OCI-LY1 (cell line): ENCODE results near the gene PGBD5.

Experiments used
- EZH2 ChIP-seq: fragments of 200-600 bp; sonication (generic), shearing (Covaris generic); IDR thresholded peaks from 2 replicates; pipeline ENCODE4 v1.8.0; 2017; ENCODE audit warnings: borderline replicate concordance, mixed run types, mild to moderate bottlenecking, antibody characterized with exemption, low read length, moderate library complexity, mixed read lengths
- TF ChIP-seq, protein P1 (sequence below): fragments of 200-600 bp; sonication (generic), shearing (Covaris generic); IDR thresholded peaks from 2 replicates; pipeline ENCODE4 v1.5.1; 2017; ENCODE audit warnings: mild to moderate bottlenecking, antibody characterized with exemption, low read length, moderate library complexity, mixed read lengths

DNA sequence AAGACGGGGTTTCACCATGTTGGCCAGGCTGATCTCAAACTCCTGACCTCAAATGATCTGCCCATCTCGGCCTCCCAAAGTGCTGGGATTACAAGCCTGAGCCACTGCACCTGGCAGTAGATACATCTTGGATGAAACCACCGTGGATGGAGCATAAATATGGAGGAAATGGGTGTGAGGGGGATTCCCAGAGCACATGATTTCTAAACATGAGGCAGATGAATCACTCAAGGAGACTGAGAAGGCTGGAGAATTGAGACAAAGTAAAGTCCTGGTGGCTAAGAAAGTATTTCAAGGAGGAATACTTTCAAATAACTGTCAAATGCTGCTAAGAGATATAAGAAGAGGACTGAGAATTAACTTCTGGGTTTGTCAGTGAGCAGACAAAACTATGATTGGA is 5.4 kb upstream of the PGBD5 start:
- TF ChIP-seq, protein P1, sequence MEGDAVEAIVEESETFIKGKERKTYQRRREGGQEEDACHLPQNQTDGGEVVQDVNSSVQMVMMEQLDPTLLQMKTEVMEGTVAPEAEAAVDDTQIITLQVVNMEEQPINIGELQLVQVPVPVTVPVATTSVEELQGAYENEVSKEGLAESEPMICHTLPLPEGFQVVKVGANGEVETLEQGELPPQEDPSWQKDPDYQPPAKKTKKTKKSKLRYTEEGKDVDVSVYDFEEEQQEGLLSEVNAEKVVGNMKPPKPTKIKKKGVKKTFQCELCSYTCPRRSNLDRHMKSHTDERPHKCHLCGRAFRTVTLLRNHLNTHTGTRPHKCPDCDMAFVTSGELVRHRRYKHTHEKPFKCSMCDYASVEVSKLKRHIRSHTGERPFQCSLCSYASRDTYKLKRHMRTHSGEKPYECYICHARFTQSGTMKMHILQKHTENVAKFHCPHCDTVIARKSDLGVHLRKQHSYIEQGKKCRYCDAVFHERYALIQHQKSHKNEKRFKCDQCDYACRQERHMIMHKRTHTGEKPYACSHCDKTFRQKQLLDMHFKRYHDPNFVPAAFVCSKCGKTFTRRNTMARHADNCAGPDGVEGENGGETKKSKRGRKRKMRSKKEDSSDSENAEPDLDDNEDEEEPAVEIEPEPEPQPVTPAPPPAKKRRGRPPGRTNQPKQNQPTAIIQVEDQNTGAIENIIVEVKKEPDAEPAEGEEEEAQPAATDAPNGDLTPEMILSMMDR: no peak
- no peak for TF ChIP-seq EZH2
